SK-N-DZ (cell line): ENCODE results near the gene LY6G6F.

Experiments
- DNase-seq: peaks from one replicate; pipeline ENCODE4 v3.0.0-alpha.2; 2015; ENCODE audit warnings: low spot score

The LY6G6F gene

GRCh38 chr6:31723980-31724691 is 17.5 kb downstream of the LY6G6F start:
- DNase-seq: no peak

GRCh38 chr6:31725502-31726350 is 19.1 kb downstream of the LY6G6F start:
- no peak for DNase-seq

GRCh38 chr6:31727034-31727716 is 20.5 kb downstream of the LY6G6F start:
- DNase-seq: no peak

- no peak for DNase-seq
These were observed 21.3 kb downstream of the LY6G6F start for GRCh38 chr6:31727717-31728671.

- DNase-seq: no peak
These were observed 22.3 kb downstream of the LY6G6F start, which contains the start of gene DDAH2 for GRCh38 chr6:31728767-31729514. TSS of gene DDAH2 (minus strand) at chr6:31729299. CDS start at chr6:31729161, 138 bp downstream.

- DNase-seq: peak; percentile 91
These were observed 22.9 kb downstream of the LY6G6F start for GRCh38 chr6:31729515-31729978.

GRCh38 chr6:31729979-31730630 is 23.4 kb downstream of the LY6G6F start:
- DNase-seq: peak; percentile 90

GRCh38 chr6:31730631-31731086 is 24.0 kb downstream of the LY6G6F start:
- DNase-seq: no peak

- no peak for DNase-seq
These were observed 25.4 kb downstream of the LY6G6F start for GRCh38 chr6:31732029-31732428.

- no peak for DNase-seq
These were observed 27.1 kb downstream of the LY6G6F start for GRCh38 chr6:31733734-31734133.

GRCh38 chr6:31734247-31734820 is 27.7 kb downstream of the LY6G6F start:
- no peak for DNase-seq

- no peak for DNase-seq
These were observed 28.2 kb downstream of the LY6G6F start for GRCh38 chr6:31734821-31735406.

- peak; percentile 59 for DNase-seq
These were observed 29.5 kb downstream of the LY6G6F start, which contains the start of gene CLIC1 for GRCh38 chr6:31736021-31736767. TSS of gene CLIC1 (minus strand) at chr6:31736530. CDS start at chr6:31736300, 230 bp downstream.

GRCh38 chr6:31736768-31737314 is 30.2 kb downstream of the LY6G6F start:
- no peak for DNase-seq

GRCh38 chr6:31737315-31737990 is 30.8 kb downstream of the LY6G6F start:
- DNase-seq: no peak

- DNase-seq: no peak
These were observed 31.6 kb downstream of the LY6G6F start for GRCh38 chr6:31737991-31738979.
